HG03457 (cell line): ENCODE measurements around the gene PEX26.
"Not testable (repeated sequence)": the region's sequence is repeated elsewhere in the genome, so short reads cannot be mapped to it uniquely, and the experiment has no call there.

Experiments
- ATAC-seq: cut with Tn5 transposase; IDR thresholded peaks from one replicate; pipeline ENCODE4 v1.9.1; 2021; ENCODE audit warnings: moderate number of reproducible peaks; ENCODE audit not compliant: unreplicated experiment

Gene PEX26

DNA sequence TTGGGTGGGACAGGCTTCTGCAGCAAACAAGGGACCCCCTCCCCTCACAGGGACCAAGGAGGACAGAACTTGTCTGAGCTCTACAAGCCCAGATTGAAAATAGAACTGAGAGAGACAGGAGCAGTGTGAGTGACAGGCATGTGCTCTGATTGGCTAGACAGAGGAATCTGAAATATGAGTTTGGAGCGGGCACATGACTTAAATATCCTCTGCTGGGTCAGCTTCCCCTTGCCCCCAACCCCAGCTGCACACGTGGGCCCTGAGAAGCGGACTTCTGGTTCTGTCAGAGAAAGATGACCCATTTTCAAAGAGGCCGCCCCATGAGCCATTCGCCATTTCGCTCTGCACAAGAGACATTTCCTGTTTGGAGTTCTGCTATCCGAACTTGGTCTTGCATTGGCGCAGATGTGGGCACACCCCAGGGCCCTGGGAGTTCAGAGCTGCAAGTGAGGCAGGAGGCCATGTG, 38.1 kb downstream of the PEX26 start:
- no peak for ATAC-seq

DNA sequence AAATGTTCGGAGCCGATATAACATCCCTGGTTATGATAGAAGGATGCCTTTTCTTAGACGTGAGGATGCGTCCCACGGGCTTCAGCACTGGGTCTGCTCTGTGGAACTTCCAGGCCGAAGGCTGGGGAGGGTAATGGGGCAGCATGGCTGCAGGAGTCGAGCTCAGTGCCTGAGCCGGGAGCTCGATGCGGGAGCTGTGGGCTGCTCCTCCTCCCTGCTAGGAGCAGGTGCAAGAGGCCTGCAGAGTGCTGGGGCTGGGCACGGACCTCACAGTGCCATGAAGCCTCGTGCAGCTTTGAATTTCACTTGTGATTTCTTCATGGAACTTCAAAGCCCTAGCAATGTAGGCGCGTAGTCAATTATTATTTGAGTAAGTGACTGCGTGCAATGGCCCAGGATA, 38.8 kb downstream of the PEX26 start:
- ATAC-seq = no peak

DNA sequence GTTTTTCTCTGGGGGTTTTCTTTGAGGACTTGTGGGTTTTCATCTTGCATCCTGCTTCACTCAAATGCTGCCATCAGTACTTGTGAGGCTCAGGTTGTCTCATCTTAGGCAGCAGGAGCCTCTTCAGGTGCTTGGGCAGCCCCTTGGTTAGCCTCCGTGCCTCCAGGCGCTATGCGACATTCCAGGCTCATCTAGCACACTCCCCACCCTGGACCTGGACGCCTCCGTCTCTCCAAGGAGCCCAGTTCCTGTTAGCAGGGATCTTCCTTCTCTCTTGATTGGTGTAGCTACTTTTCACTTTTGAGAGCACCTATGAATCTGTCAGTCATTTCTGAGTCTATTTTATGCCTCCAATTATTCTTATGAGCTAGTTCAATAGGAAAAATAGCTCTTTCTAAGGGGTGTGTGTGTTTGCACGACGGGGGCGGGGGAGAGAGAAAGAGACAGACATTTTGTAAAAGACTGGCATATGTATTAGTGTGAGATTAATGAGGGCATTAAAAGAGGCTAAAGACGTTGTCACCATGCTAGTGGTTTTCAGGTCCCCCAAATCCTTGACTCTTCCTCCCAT, 40.6 kb downstream of the PEX26 start:
- no peak for ATAC-seq

DNA sequence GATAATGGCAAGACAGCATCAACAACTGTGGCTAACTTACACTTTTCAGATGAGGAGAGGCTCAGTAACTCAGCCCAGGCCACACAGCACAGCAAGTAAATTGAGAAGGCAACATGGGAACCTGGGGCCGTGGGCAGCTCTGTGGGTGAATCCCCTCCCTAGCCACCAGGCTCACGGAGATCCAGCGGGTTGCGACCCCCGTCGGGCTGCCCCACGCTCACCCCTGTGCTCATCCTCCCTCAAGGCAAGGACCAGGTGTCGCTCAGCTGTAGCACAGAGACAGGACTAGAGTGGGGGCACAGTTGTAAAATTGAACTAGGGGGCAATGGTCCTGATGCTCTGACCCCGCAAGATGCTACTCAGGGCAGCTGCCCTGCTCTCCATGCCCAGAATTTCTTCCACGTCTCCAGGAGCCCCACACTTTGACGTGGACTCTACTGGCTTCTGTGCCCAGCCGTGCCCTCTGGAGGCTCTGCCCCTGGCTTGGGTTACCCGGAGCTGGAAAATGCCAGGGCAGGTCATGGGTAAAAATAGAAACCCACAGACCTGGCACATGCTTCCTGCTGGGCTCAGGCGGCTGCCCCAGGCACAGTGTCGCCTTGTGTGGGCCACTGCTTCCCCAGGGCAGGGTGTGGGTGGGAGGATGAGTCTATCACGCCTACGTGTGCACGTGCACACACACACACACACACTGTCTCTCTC, 41.8 kb downstream of the PEX26 start:
- no peak for ATAC-seq

DNA sequence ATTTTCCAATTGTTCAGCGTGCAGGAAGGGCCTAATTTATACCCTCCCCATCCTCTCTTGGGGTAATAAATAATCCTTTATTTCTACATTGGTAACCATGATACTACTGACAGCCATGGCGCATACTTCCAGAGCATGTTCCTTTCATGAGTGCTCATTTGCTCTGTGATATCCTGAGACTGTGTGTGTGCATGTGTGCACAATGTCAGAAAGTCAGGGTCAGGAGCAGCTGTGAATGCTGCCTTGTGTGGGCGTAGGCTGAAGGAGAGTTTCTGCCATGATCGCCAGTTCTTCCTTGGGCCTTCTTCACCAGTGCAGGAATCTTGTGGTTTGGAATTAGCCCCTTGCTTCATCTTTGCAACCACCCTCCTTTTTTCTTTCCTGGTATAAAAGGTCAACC, 43.1 kb downstream of the PEX26 start:
- ATAC-seq = no peak

DNA sequence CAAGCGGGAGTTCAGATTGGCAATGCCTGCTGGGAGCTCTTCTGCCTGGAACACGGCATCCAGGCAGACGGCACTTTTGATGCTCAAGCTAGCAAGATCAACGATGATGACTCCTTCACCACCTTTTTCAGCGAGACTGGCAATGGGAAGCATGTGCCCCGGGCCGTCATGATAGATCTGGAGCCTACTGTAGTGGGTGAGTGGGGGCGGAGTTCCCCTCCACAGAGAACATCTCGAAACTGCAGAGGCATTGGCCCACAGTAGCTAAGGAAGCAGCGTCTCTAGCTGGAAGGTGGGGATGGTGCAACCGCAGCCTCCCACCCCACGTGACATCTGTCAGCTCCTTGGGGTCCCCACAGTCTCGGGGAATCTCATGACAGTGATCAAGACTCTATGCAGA, 43.7 kb downstream of the PEX26 start:
- no peak for ATAC-seq

DNA sequence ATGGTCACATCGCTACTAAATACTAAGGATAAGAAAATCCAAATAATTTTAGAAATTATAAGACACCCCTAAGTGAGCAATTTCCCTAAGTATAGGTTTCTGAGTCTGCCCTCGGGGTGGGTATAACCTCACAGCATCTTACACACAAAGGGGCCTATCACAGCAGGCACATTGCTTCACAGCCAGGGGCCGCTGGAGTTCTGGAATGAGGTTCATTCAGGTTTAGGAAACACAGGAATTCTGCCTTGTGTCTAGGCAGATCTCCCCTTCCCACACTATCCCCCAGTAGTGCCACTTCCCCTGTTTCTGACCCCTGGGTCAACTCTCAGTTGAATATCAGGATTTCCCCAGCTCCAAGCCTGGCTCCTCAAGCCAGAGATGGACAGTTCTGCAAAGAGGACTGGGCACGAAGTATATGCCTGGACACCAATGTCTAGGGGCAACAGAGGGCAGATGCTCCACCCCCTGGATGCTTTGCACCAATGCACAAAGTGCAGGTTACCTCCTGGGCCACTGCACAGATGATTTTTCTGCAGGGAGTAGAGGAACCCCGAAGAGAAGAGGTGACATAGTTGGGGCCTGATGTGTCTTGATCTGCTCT, 44.3 kb downstream of the PEX26 start:
- ATAC-seq = no peak

DNA sequence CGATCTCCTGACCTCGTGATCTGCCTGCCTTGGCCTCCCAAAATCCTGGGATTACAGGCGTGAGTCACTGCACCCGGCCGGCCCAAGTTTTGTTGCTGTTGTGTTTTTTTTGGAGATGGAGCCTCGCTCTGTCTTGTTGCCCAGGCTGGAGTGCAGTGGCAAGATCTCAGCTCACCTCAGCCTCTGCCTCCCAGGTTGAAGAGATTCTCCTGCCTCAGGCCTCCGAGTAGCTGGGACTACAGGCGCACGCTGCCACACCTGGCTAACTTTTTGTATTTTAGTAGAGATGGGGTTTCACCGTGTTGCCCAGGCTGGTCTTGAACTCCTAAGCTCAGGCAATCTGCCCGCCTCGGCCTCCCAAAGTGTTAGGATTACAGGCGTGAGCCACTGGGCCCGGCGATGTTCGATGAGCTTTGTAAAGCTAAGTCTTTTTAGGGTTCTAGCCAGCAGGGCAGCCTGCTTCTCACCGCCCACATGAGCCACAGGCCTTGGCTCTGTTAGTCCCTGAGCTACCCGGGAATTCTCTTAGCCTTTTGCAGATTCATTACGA, 45.8 kb downstream of the PEX26 start:
- not testable (repeated sequence) for ATAC-seq

DNA sequence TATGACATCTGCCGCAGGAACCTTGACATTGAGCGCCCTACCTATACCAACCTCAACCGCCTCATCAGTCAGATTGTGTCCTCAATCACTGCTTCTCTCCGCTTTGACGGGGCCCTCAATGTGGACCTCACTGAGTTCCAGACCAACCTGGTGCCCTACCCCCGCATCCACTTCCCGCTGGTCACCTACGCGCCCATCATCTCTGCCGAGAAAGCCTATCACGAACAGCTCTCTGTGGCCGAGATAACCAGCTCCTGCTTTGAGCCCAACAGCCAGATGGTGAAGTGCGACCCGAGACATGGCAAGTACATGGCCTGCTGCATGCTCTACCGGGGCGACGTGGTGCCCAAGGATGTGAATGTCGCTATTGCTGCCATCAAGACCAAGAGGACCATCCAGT, 48.8 kb downstream of the PEX26 start:
- ATAC-seq = no peak

DNA sequence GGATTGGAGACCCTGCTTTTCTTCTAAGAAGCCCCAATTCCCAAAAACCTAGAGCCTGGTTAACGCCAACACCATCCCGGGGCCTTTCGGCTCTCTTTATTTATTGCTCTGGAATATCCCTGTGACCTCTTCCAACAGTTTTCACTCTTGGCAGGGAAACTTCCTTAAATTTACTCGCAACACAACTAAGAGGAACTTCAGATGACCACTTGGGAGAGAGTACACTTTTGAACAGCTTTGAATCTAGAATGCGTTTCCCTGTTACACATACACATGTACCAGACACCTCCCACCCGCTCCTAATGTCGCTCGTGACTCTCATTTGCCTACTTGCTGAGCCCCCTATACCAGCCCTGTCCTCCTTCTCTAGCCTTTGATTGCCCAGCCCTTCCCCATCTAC, 52.2 kb downstream of the PEX26 start:
- no peak for ATAC-seq

DNA sequence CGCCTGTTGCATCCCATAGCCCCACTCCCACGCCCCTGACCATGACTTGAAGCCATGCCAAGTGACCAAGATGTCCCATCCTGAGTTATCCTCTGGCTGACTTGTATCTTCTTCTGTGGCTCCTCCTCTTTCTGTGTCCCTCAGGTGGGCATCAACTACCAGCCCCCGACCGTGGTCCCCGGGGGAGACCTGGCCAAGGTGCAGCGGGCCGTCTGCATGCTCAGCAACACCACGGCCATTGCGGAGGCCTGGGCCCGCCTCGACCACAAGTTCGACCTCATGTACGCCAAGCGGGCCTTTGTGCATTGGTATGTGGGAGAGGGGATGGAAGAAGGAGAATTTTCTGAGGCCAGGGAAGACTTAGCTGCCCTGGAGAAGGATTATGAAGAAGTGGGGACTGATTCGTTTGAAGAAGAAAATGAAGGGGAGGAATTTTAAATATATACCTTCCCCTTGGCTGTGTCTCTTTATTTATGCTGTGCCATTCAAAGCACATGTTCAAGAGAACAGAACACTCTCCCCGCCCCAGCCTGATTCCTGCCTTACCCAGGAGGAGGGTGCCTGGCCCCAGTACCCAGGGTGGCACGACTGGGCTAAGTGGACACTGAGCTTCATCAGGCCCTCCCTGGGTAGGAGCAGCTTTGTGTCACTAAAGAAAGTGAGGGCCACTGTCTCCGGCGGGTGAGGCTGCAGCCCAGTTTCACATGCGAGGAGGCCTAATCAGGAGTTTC, 53.1 kb downstream of the PEX26 start:
- ATAC-seq = no peak

DNA sequence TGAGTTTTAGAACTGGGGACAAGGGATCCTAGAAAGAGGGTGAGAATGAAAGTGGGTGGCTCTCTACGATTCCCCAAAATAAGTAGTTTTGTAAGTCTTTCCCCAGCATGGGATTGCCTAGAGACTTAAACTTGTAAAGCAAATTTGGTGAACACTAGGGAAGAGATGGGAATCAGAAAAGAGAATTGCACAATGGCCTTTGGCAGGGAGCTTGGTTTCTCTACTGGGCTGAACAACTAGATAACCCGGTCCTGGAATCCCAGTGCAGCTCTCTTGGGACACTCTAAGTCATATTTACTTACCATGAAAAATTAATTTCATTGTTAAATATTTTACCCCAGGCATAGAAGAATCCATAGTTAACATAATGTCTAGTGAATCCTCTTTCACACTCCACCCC, 55.7 kb downstream of the PEX26 start:
- ATAC-seq = no peak

DNA sequence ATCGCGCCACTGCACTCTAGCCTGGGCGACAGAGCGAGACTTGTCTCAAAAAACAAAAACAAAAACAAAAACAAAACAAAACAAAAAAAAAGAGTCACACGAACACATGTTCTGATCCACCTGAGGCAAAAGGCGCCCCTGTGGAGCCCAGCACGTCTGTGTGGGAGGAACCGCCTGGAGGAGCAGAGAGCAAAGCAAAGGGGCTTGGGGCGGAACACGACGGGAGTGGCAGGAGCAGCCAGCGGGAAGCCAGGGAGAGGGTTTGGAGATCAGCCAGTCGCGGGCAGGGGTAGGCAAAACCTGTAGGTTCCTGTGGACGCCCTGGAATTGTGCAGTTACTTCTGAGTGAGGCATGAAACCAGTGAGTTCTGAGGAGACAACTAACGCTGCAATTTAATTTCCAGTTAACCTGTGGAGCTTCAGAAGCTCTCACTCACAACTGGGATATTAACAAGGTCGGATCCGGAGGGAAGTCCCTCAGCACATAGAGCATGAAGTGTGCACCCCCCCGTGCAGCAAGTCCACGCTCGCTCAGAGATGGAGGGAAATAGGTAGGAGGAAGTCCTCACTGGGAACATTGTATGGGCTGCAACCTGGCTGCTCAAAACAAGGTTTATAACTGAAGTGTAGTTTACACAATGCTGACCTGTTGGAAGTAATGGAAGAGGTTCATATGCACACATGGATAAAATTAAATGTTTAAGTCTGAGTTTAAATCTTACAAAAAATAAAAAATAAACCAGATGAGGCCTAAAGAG, 59.0 kb downstream of the PEX26 start:
- no peak for ATAC-seq

DNA sequence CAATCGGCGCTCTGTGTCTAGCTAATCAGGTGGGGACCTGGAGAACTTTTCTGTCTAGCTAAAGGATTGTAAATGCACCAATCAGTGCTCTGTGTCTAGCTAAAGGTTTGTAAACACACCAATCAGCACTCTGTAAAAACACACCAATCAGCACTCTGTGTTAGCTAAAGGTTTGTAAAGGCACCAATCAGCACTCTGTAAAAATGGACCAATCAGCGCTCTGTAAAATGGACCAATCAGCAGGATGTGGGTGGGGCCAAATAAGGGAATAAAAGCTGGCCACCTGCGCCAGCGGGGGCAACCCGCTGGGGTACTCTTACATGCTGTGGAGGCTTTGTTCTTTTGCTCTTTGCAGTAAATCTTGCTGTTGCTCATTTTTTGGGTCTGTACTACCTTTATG, 63.2 kb downstream of the PEX26 start:
- not testable (repeated sequence) for ATAC-seq

DNA sequence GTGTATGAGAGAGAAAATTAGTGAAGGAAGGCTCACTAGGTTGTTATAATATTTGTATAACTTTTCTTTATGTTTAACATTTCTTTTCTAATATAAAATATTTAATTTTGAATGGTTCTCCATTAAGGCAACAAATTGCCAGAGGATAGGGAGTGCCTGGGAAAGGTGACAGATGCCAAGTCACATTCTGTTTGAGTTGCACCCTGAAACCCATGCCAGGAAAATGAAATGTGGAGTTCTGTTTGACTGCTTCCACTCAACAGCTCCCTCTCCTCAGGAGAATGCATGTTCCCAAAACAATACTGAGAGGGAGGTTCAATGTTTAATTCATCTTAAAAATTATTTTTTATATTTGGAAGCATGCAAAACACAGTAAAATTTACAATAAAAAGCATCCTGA, 66.3 kb downstream of the PEX26 start:
- no peak for ATAC-seq

DNA sequence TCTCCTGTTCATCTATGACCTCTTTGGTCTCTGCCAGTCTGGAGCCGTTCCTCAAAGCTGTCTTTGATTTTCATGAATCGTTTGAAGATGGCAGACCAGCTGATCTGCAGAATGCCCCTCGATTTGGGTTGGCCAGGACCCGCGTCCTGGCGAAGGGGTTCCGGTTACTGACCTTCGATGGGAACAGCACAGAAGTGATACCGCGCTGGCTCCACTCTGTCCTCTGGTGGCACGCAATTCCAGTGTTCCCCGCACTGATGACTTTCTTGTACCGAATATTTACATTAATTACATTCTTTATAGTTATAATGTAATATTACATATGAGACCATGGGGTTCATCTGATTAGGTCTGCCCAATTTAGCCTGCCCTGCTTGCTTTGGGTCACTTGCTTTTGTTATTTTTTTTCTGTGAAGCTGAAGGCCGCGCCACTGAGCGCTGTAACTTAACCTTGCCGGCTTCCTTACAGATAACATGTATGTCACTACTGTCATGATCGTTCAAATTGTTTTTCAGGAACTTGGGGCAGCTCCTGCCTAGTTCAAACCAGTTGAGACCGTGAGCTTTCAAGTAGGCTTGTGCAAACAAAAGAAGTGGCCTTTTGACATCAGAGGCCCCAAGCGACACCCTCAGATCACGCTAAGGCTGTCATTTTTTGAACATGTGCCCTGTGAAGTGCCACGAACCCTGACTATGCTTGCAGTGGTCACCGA, 68.0 kb downstream of the PEX26 start:
- ATAC-seq = no peak

DNA sequence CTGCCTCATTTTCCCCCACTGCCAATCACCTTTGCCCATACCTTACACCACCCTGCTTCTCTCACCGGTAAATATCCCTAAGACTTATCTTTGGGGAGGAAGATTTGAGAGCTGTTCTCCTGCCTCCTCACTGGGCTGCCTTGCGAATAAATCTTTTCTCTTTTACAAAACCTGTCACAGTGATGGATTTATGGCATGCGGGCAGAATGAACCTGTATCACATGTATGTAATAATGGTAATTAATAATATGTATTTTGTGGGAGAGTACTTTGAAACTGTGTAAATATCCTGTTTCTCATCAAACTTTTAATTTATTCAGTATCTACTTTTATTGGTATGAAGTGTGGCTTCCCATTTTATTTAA, 68.6 kb downstream of the PEX26 start:
- no peak for ATAC-seq

DNA sequence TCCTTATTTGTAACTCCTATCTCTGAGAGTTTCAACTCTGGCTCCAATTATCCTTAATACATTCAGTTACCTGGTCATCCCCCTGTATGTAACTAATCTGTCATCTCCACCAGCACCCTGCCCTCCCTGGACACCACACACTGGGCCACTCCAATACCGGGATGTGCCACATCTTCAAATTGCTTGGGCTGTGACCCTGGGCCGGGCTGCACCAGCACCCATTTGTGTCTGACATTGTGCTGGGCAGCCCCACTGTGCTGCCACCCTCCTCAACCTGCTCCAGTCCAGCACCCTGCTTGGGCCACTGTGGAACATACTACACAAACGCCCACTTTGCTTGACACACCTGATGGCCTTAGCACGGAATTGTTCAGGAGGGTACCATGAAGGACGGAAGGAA, 70.0 kb downstream of the PEX26 start:
- no peak for ATAC-seq

DNA sequence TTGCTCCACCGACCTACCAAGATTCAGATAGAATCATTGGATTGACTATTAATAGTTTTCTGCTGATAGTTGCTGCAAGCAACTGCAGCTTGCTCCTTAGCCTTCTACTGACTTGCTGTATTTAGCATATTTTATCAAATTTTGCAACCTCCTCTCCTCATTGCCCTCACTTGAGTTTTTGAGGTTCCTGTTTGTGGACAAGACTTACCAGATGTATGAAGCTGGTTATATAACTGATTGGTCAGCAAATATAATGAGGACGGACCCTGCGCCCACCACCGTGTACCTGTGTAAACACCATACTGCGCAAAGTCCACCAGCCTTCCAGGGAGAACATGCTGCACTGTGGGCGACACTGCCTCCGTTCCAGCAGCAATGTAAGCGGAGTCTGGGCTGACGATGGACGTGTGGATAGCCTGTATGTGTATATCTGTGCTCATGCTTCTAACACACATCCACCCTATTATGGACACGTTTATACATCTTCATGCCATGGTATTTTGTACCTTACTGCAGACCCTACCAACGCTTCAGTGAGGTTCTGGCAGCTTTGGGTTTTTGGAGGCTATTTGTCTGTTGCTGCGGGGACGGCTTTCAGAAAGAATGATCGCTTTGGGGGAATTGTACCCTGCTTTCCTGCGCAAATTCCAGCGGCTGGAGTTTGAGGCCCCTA, 70.6 kb downstream of the PEX26 start:
- no peak for ATAC-seq

DNA sequence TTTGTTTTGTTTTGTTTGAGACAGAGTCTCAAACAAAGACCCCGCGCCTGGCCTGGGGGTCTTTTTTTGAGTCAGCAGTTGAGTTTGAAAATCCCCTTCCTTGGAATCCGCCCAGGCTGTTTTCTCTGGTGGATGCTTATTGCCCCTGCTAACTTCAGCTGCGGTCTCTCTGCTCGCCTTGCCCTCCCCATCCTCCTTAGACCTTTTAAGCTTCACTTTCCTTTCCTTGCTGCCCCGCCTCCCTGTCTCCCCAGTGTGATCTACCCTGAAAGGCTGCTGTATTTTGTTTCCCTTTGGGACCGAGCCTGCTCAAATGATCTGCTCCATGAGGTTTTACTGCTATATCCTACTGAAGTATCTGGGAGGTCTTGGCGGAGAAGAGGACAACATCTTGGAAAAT, 74.7 kb downstream of the PEX26 start:
- no peak for ATAC-seq
